ENCODE results near the gene HEG1.

DNA sequence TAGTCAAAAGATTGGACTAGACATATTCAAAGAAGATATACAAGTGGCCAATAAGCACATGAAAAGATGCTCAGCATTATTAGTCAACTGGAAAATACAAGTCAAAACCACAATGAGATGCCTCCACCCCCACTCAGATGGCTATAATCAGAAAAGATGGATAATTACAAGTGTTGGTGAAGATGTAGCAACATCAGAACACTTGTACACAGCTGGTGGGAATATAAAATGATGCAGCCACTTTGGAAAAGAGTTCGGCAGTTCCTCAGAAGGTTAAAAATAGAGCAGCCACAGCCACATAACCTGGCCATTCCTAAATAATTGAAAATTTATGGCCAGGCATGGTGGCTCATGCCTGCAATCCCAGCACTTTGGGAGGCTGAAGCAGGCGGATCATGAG lies 38.4 kb downstream of the HEG1 start:
- TF ChIP-seq, protein P1, sequence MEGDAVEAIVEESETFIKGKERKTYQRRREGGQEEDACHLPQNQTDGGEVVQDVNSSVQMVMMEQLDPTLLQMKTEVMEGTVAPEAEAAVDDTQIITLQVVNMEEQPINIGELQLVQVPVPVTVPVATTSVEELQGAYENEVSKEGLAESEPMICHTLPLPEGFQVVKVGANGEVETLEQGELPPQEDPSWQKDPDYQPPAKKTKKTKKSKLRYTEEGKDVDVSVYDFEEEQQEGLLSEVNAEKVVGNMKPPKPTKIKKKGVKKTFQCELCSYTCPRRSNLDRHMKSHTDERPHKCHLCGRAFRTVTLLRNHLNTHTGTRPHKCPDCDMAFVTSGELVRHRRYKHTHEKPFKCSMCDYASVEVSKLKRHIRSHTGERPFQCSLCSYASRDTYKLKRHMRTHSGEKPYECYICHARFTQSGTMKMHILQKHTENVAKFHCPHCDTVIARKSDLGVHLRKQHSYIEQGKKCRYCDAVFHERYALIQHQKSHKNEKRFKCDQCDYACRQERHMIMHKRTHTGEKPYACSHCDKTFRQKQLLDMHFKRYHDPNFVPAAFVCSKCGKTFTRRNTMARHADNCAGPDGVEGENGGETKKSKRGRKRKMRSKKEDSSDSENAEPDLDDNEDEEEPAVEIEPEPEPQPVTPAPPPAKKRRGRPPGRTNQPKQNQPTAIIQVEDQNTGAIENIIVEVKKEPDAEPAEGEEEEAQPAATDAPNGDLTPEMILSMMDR (conservative IDR thresholded peaks at IDR 0.05; ENCODE audit: low read depth, low read length): no peak
- no peak for TF ChIP-seq EZH2 (IDR thresholded peaks at IDR 0.05; ENCODE audit: low read length, unreplicated experiment)
- no peak for TF ChIP-seq EZH2phosphoT487 (IDR thresholded peaks at IDR 0.05; ENCODE audit: borderline replicate concordance, low read length)
